LNCaP clone FGC (cell line): ENCODE results near the gene DKK3.

ENCODE experiments used
- DNase-seq: peaks from one replicate; pipeline ENCODE4 v3.0.0-alpha.2; 2011; ENCODE audit warnings: low read depth
- H3K4me3 ChIP-seq: 2 replicates; pipeline ENCODE4 v1.5.1; 2011; ENCODE audit warnings: mild to moderate bottlenecking, low read depth, low read length, control low read depth
- TF ChIP-seq, protein P1 (sequence below): IDR thresholded peaks from 2 replicates; pipeline ENCODE4 v1.5.1; 2012; ENCODE audit warnings: mild to moderate bottlenecking; ENCODE audit not compliant: control insufficient read depth, insufficient read depth; ENCODE audit errors: extremely low read depth

Gene DKK3

DNA sequence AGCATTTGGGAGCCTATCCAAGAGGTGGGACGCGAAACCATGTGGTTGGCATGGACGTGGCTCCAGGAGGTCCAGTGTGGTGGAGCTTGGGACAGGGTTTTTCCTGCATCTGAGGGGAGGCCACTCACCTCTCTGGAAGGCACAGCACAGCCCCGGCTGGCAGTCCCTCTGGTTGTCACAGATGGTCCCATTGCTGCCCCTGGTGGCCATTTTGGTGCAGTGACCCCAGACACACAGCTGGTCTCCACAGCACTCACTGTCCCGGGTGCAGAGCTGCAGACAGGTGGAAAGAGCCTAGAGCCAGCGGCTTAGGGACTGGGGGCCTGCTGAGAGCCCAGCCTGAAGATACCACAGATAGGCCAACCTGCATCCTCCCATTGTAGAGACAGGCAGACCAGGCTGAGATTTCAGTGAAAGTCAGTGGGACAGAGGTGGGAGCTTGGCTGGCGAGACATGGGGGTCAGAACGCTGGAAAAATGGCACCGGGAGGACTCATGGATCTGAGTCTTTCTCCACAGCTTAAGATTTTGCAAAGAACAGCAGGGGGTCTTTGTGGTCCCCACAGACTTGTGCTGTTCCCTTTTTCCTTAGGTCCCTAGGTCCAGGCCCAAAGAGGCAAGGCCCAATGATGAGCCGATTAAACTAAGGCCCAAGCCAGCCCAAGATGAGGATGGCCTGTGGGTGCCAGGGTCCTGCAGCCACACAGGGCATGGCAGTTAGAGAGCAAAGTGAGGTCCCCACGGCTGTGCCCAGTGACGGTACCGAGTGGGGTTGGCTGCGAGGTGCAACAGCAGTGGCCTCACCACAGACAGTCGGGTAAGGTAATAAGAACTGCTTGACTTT is 41.4 kb downstream of the DKK3 start:
- H3K4me3 ChIP-seq = no peak overlapping the region
- DNase-seq = no peak
- TF ChIP-seq, protein P1, sequence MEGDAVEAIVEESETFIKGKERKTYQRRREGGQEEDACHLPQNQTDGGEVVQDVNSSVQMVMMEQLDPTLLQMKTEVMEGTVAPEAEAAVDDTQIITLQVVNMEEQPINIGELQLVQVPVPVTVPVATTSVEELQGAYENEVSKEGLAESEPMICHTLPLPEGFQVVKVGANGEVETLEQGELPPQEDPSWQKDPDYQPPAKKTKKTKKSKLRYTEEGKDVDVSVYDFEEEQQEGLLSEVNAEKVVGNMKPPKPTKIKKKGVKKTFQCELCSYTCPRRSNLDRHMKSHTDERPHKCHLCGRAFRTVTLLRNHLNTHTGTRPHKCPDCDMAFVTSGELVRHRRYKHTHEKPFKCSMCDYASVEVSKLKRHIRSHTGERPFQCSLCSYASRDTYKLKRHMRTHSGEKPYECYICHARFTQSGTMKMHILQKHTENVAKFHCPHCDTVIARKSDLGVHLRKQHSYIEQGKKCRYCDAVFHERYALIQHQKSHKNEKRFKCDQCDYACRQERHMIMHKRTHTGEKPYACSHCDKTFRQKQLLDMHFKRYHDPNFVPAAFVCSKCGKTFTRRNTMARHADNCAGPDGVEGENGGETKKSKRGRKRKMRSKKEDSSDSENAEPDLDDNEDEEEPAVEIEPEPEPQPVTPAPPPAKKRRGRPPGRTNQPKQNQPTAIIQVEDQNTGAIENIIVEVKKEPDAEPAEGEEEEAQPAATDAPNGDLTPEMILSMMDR = peak; percentile 78

DNA sequence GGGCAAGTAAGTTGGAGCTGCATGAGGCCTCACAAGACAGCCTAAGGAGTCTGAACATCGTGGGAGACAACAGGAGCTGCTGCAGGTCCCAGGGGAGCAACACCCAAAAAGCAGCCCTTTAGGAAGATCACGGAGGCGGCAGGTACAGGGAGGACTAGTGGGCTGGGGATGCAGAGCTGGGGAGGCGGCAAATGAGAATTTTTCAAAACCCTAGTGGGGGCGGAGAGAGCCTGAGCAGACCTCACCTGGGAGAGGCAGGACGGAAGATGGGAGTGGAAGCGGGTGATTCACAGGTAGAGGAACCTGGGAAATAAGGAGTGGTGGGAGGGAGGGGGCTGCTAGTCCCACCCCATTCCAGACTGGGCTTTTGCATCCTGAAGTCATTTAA is 42.1 kb downstream of the DKK3 start:
- TF ChIP-seq, protein P1 = no peak
- DNase-seq = no peak
- H3K4me3 ChIP-seq = no peak overlapping the region

DNA sequence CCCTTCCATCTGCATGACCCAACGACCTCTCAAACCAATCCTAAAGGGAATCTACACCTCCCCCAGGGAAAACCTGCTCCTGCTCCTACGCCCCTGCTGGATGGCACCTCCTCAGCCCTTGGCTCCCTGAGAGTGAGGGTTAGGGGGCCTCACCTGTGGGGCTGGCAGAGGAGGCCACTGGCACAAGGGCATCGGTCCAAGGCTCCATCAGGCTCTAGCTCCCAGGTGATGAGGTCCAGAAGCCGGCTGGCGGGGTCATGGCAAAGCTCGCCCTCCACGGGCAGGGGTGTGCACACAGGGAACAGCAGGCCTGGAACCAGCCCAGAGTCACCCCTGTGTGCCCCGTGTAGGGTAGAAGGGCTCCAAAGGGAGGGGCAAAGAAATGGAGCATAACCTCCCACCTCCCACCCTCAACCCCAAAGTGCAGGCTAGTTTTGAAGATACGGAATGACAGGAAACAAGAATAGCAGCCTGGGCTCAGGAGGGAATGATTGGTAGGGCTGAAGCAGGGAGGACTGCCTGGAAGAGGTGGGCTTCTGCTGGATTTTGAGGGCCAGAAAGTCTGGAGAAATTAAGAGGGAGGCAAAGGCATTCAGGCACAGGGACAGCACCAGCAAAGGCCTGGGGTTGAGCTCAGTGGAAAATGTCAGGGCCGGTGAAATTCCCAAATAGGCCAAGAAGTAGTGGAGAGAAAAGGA is 42.6 kb downstream of the DKK3 start:
- TF ChIP-seq, protein P1 = no peak
- no peak for DNase-seq
- no peak overlapping the region for H3K4me3 ChIP-seq

DNA sequence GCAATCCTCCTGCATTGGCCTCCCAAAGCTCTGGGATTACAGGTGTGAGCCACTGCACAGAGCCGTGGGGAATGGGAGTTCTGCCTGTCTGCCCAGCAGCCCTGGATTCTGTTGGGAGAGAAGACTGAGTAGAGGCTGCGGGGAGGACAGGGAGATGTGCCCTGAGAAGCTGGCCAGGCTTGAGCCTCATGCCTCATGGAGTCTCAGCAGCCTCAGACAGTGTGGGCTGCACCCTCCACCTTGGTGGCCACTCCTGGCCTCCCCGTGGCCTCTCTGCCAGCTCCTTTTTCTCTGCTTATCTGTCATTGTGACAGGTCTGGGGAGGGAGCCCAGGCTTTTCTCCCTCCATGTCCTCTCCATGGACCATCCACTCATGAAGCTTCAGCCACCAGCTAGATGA is 43.2 kb downstream of the DKK3 start:
- H3K4me3 ChIP-seq = no peak overlapping the region
- TF ChIP-seq, protein P1 = no peak
- DNase-seq = no peak

DNA sequence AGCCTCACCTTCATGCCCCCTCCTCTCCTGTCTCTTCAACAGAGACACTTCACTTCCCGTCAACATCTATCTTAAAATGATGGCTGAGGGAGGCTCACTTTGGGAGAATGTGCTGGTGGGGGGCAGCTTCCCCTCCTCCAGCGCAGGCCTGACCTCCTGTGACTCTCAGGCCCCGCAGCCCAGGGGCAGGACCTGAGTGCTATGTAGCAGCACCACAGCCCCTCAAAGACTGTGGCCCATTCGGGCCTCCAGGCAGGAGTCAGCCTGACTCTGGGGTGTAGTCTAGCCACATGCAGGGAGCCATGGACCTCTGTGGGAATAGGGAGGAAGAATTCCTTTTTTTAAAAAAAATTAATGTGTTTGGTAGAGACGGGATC is 43.7 kb downstream of the DKK3 start:
- DNase-seq = no peak
- H3K4me3 ChIP-seq = no peak overlapping the region
- TF ChIP-seq, protein P1 = no peak

DNA sequence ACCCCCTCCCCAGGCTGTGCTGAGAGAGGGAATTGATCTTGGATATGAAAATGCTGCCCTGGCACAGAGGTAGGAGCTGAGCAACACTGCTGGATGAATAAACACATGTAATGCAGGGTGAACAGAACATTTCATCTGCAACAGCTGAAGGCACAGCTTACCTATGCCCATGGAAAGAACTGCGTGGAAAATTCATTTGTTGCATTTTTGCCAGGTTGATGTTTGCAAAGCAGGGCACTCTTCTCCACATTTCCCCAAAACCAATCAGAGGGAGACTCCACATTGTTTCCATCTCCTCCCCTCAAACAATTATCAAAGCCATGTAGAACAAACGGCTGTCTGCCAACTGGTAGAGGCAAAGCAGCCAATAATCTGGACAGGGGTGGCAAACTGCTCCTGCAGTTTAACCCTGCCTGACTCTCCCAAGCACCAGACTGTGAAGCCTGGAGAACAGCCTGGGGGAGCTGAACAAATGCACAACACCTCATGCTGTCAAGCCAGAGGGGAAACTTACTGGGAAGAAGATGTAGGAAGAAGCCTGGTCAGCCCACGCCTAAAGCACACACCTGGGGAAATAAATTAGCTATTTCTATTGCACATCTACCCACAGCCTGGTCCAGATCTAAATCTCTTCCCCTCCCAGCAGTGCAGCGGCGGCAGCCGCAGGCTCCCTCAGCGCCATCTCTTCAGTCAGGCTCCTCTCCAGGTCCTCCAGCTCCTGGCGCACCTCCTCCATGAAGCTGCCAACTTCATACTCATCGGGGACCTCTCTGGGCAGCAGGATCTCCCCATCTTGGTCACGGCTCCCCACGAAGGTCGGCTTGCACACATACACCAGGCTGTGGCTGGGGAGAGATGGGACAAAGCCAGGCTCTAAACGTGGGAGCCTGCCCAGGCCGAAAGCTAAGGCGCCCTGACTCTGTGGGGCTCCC is 44.3 kb downstream of the DKK3 start:
- TF ChIP-seq, protein P1 = no peak
- DNase-seq = no peak

More for the DNA sequence above, 44.3 kb downstream of the DKK3 start:
- H3K4me3 ChIP-seq = no peak overlapping the region
